Neuron (in vitro differentiated cells): ENCODE results near the gene SLC6A19.
"Not testable (repeated sequence)": the region's sequence is repeated elsewhere in the genome, so short reads cannot be mapped to it uniquely, and the experiment has no call there.

ENCODE experiments used
- H2AFZ ChIP-seq: one replicate; pipeline ENCODE4 v1.6.1; 2013; ENCODE audit warnings: low read depth, mild to moderate bottlenecking, inconsistent platforms, low read length, moderate library complexity
- H3K27me3 ChIP-seq: one replicate; pipeline ENCODE4 v1.6.1; 2013; ENCODE audit warnings: low read length; ENCODE audit not compliant: insufficient read depth
- H3K36me3 ChIP-seq: one replicate; pipeline ENCODE4 v1.6.1; 2013; ENCODE audit warnings: low read length; ENCODE audit not compliant: insufficient read depth
- H3K4me1 ChIP-seq: one replicate; pipeline ENCODE4 v1.6.1; 2013; ENCODE audit warnings: low read length; ENCODE audit not compliant: insufficient read depth
- H3K4me3 ChIP-seq: 2 replicates; pipeline ENCODE4 v1.5.1; 2013; ENCODE audit warnings: mild to moderate bottlenecking, low read length, moderate library complexity
- H3K9me3 ChIP-seq: one replicate; pipeline ENCODE4 v1.6.1; 2013; ENCODE audit warnings: low read length

The SLC6A19 gene

GRCh38 chr5:1201327-1202025 lies at the start of gene SLC6A19:
TSS of gene SLC6A19 (plus strand) at chr5:1201595. CDS start at chr5:1201651, 56 bp downstream.
- no peak within 1 kb of the TSS for H2AFZ ChIP-seq
- H3K9me3 ChIP-seq: peaks cover 3% of the 10 kb centered on the region
- no peaks in the 10 kb centered on the region for H3K36me3 ChIP-seq
- H3K4me3 ChIP-seq: no peak within 1 kb of the TSS
- H3K4me1 ChIP-seq: no peaks in the 10 kb centered on the region
- H3K27me3 ChIP-seq: peaks cover 24% of the 10 kb centered on the region

GRCh38 chr5:1152156-1152555 lies 49.2 kb upstream of the SLC6A19 start:
- peaks cover 52% of the 10 kb centered on the region for H3K27me3 ChIP-seq
- peaks cover 3% of the 10 kb centered on the region for H3K9me3 ChIP-seq

GRCh38 chr5:1152771-1153282 lies 48.6 kb upstream of the SLC6A19 start:
- Histone ChIP-seq H3K36me3 (no peaks in the 10 kb centered on the region), H3K27me3 (peaks cover 53% of the 10 kb centered on the region), H3K9me3 (peaks cover 3% of the 10 kb centered on the region), H3K4me3 (no peak overlapping the region), H3K4me1 (no peaks in the 10 kb centered on the region), H2AFZ (no peak overlapping the region)

More at GRCh38 chr5:1152156-1152555, 49.2 kb upstream of the SLC6A19 start:
- H3K4me1 ChIP-seq: no peaks in the 10 kb centered on the region
- H3K36me3 ChIP-seq: no peaks in the 10 kb centered on the region
- no peak overlapping the region for H2AFZ ChIP-seq
- H3K4me3 ChIP-seq: no peak overlapping the region

GRCh38 chr5:1153428-1153827 lies 48.0 kb upstream of the SLC6A19 start:
- H3K27me3 ChIP-seq: peaks cover 53% of the 10 kb centered on the region

GRCh38 chr5:1155191-1156032 lies 46.0 kb upstream of the SLC6A19 start:
- Histone ChIP-seq H3K36me3 (no peaks in the 10 kb centered on the region), H3K4me3 (no peak overlapping the region), H3K9me3 (peaks cover 3% of the 10 kb centered on the region), H2AFZ (no peak overlapping the region), H3K27me3 (peaks cover 56% of the 10 kb centered on the region), H3K4me1 (no peaks in the 10 kb centered on the region)

More at GRCh38 chr5:1153428-1153827, 48.0 kb upstream of the SLC6A19 start:
- H3K4me1 ChIP-seq: no peaks in the 10 kb centered on the region
- no peak overlapping the region for H2AFZ ChIP-seq
- H3K36me3 ChIP-seq: no peaks in the 10 kb centered on the region
- peaks cover 3% of the 10 kb centered on the region for H3K9me3 ChIP-seq
- no peak overlapping the region for H3K4me3 ChIP-seq

GRCh38 chr5:1156033-1156753 lies 45.2 kb upstream of the SLC6A19 start:
- peaks cover 54% of the 10 kb centered on the region for H3K27me3 ChIP-seq
- no peak overlapping the region for H3K4me3 ChIP-seq
- H2AFZ ChIP-seq: no peak overlapping the region
- H3K9me3 ChIP-seq: peaks cover 3% of the 10 kb centered on the region
- H3K4me1 ChIP-seq: no peaks in the 10 kb centered on the region
- H3K36me3 ChIP-seq: no peaks in the 10 kb centered on the region

GRCh38 chr5:1156754-1157460 lies 44.5 kb upstream of the SLC6A19 start:
- no peaks in the 10 kb centered on the region for H3K4me1 ChIP-seq
- H3K36me3 ChIP-seq: no peaks in the 10 kb centered on the region
- H3K27me3 ChIP-seq: peaks cover 57% of the 10 kb centered on the region
- H3K4me3 ChIP-seq: no peak overlapping the region
- H2AFZ ChIP-seq: no peak overlapping the region
- H3K9me3 ChIP-seq: peaks cover 3% of the 10 kb centered on the region

GRCh38 chr5:1157461-1157986 lies 43.9 kb upstream of the SLC6A19 start:
- not testable (repeated sequence) for H3K4me1 ChIP-seq, H3K9me3 ChIP-seq, H3K36me3 ChIP-seq, H2AFZ ChIP-seq, H3K4me3 ChIP-seq
- peaks cover 51% of the 10 kb centered on the region for H3K27me3 ChIP-seq

- Histone ChIP-seq H3K4me3 (no peak overlapping the region), H2AFZ (no peak overlapping the region), H3K27me3 (peaks cover 39% of the 10 kb centered on the region)
Measured at GRCh38 chr5:1158647-1159340, 42.6 kb upstream of the SLC6A19 start.

GRCh38 chr5:1159341-1159675 lies 42.1 kb upstream of the SLC6A19 start:
- Histone ChIP-seq H3K36me3 (no peaks in the 10 kb centered on the region), H3K27me3 (peaks cover 33% of the 10 kb centered on the region), H3K4me1 (no peaks in the 10 kb centered on the region), H3K9me3 (peaks cover 3% of the 10 kb centered on the region), H2AFZ (no peak overlapping the region), H3K4me3 (no peak overlapping the region)

More at GRCh38 chr5:1158647-1159340, 42.6 kb upstream of the SLC6A19 start:
- H3K9me3 ChIP-seq: peaks cover 3% of the 10 kb centered on the region
- no peaks in the 10 kb centered on the region for H3K36me3 ChIP-seq
- no peaks in the 10 kb centered on the region for H3K4me1 ChIP-seq

- Histone ChIP-seq H3K4me3 (no peak overlapping the region), H2AFZ (no peak overlapping the region), H3K9me3 (peaks cover 3% of the 10 kb centered on the region), H3K36me3 (no peaks in the 10 kb centered on the region), H3K27me3 (peaks cover 28% of the 10 kb centered on the region), H3K4me1 (no peaks in the 10 kb centered on the region)
Measured at GRCh38 chr5:1159774-1160406, 41.5 kb upstream of the SLC6A19 start.
